HG02885 (cell line): ENCODE results near the gene COL6A1.

Experiments
- ATAC-seq: cut with Tn5 transposase; IDR thresholded peaks from one replicate; pipeline ENCODE4 v1.9.1; 2021; ENCODE audit warnings: mild to moderate bottlenecking; ENCODE audit not compliant: unreplicated experiment, poor library complexity

COL6A1 gene

GRCh38 chr21:45980271-45980670 lies 1.3 kb upstream of the COL6A1 start:
- ATAC-seq: no peak

- no peak for ATAC-seq
Observed at GRCh38 chr21:45980697-45981096, 873 bp upstream of the COL6A1 start.

- no peak for ATAC-seq
Observed at GRCh38 chr21:45982092-45982757, 655 bp downstream of the COL6A1 start.

- no peak for ATAC-seq
Observed at GRCh38 chr21:45982758-45983648, 1.4 kb downstream of the COL6A1 start.

GRCh38 chr21:45983649-45983965 lies 2.0 kb downstream of the COL6A1 start:
- no peak for ATAC-seq

- no peak for ATAC-seq
Observed at GRCh38 chr21:45983981-45984551, 2.5 kb downstream of the COL6A1 start.

- no peak for ATAC-seq
Observed at GRCh38 chr21:45984584-45985095, 3.1 kb downstream of the COL6A1 start.

- ATAC-seq: no peak
Observed at GRCh38 chr21:45985471-45986315, 4.1 kb downstream of the COL6A1 start.

GRCh38 chr21:45986316-45987051 lies 4.9 kb downstream of the COL6A1 start:
- no peak for ATAC-seq

GRCh38 chr21:45987121-45987711 lies 5.6 kb downstream of the COL6A1 start:
- no peak for ATAC-seq

- ATAC-seq: no peak
Observed at GRCh38 chr21:45988366-45989347, 7.1 kb downstream of the COL6A1 start.

GRCh38 chr21:45989355-45990048 lies 7.9 kb downstream of the COL6A1 start:
- no peak for ATAC-seq

GRCh38 chr21:45990049-45990711 lies 8.6 kb downstream of the COL6A1 start:
- ATAC-seq: no peak

- ATAC-seq: no peak
Observed at GRCh38 chr21:45990741-45991605, 9.4 kb downstream of the COL6A1 start.

GRCh38 chr21:45991606-45992300 lies 10.2 kb downstream of the COL6A1 start:
- no peak for ATAC-seq
